HCT116 (cell line): ENCODE measurements around the gene LRP1B.

Experiments
- CEBPB ChIP-seq: IDR thresholded peaks from 2 replicates; pipeline ENCODE4 v1.6.1; 2012; ENCODE audit warnings: low read depth
- ELF1 ChIP-seq: IDR thresholded peaks from 2 replicates; pipeline ENCODE4 v1.6.1; 2012; ENCODE audit warnings: low read depth, borderline replicate concordance
- EZH2 ChIP-seq: fragments of 200-600 bp; sonication (generic); IDR thresholded peaks from 2 replicates; pipeline ENCODE4 v1.6.1; 2017; ENCODE audit warnings: antibody characterized with exemption, mixed run types
- EZH2phosphoT487 ChIP-seq: fragments of 200-600 bp; IDR thresholded peaks from 2 replicates; pipeline ENCODE4 v1.6.1; 2018; ENCODE audit warnings: antibody characterized with exemption, borderline replicate concordance
- POLR2A ChIP-seq: IDR thresholded peaks from 2 replicates; pipeline ENCODE4 v1.7.0; 2011; ENCODE audit warnings: borderline replicate concordance; ENCODE audit not compliant: insufficient read depth, insufficient read length; ENCODE audit errors: extremely low read depth
- SIN3A ChIP-seq: IDR thresholded peaks from 2 replicates; pipeline ENCODE4 v1.6.1; 2012; ENCODE audit warnings: low read depth
- SRF ChIP-seq: IDR thresholded peaks from 2 replicates; pipeline ENCODE4 v1.6.1; 2012; ENCODE audit warnings: low read depth
- ZNF274 ChIP-seq: fragments of 200-500 bp; sonication (Bioruptor generic); IDR thresholded peaks from 2 replicates; pipeline ENCODE4 v1.6.1; 2014; ENCODE audit warnings: mild to moderate bottlenecking, low read depth, low read length, inconsistent platforms
- TF ChIP-seq, protein P1 (sequence below), 3 experiments: fragments of 200-600 bp in 1 of 3; sonication (generic) in 1 of 3; IDR thresholded peaks in 2 of 3; conservative IDR thresholded peaks in 1 of 3; 2 replicates each; pipeline ENCODE4 v1.5.1; 2012 to 2017; ENCODE audit warnings: low read depth in 2 of 3, low read length in 2 of 3, antibody characterized with exemption in 1 of 3, borderline replicate concordance in 1 of 3, control low read depth in 1 of 3, mild to moderate bottlenecking in 1 of 3, mixed read lengths in 1 of 3, mixed run types in 1 of 3, moderate library complexity in 1 of 3; ENCODE audit not compliant: insufficient read depth in 1 of 3
- TF ChIP-seq, protein P2 (sequence below): IDR thresholded peaks from 2 replicates; pipeline ENCODE4 v1.6.1; 2012

DNA sequence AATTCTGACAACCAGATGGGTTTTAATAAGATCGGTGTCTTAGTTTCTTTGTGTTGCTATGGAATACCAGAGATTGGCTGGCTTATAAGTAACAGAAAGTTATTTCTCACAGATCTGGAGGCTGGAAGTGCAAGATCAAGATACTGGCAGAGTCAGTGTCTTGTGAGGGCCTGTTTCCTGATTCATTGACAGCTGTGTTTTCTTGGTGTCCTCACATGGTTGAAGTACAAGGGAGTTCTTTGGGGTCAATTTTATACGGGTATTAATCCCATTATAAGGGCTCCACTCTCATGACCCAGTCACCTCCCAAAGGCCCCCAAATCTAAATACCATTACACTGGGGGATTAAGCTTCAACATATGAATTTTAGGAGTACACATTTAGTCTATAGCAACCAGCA lies 421.1 kb downstream of the LRP1B start:
- TF ChIP-seq POLR2A (no peak), EZH2phosphoT487 (no peak), EZH2 (no peak), SRF (no peak), CEBPB (no peak), SIN3A (no peak), ELF1 (no peak), ZNF274 (no peak)
- TF ChIP-seq, protein P1, sequence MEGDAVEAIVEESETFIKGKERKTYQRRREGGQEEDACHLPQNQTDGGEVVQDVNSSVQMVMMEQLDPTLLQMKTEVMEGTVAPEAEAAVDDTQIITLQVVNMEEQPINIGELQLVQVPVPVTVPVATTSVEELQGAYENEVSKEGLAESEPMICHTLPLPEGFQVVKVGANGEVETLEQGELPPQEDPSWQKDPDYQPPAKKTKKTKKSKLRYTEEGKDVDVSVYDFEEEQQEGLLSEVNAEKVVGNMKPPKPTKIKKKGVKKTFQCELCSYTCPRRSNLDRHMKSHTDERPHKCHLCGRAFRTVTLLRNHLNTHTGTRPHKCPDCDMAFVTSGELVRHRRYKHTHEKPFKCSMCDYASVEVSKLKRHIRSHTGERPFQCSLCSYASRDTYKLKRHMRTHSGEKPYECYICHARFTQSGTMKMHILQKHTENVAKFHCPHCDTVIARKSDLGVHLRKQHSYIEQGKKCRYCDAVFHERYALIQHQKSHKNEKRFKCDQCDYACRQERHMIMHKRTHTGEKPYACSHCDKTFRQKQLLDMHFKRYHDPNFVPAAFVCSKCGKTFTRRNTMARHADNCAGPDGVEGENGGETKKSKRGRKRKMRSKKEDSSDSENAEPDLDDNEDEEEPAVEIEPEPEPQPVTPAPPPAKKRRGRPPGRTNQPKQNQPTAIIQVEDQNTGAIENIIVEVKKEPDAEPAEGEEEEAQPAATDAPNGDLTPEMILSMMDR (IDR thresholded peaks at IDR 0.05 in 2 of 3, conservative IDR thresholded peaks at IDR 0.05 in 1 of 3; ENCODE audit: borderline replicate concordance in 1 of 3, insufficient read depth in 1 of 3, low read depth in 2 of 3, low read length in 2 of 3) = no peak
- TF ChIP-seq, protein P2, sequence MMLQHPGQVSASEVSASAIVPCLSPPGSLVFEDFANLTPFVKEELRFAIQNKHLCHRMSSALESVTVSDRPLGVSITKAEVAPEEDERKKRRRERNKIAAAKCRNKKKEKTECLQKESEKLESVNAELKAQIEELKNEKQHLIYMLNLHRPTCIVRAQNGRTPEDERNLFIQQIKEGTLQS = no peak
